ENCODE measurements around the gene IRF2BP1. TPM values are rescaled to one million over a fixed set of nuclear protein-coding genes. Genes with fewer than 3 reads are reported as not detected.

Gene IRF2BP1
- total RNA-seq, 4 donors from 2014 or later = 25.2 to 53.3 (median 36.2) TPM

DNA sequence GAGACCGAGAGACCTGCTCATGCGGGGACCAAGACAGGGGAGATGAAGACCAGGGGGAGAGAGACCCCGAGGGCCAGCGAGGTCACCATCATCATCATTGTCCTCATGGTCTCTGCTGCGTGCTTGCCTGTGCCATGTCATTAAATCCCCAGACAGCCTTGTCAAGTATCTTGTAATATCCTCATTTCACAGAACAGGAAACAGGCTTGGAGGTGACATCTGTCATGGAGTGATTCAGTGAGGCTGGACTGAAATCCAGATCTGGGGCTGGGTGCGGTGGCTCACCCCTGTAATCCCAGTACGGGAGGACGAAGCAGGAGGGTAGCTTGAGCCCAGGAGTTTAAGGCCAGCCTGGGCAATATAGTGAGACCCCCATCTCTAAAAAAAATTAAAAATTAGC is 34.5 kb upstream of the IRF2BP1 start:
- H3K9me3 ChIP-seq = no peaks in the 10 kb centered on the region
- H3K27ac ChIP-seq = no peak overlapping the region
- H3K36me3 ChIP-seq = no peaks in the 10 kb centered on the region
- 47% methylated on average over 4 of the region's 8 CpGs; no CpG with 5 or more reads in 1 of the 2 donors for WGBS, 2 donors (ENCODE audit: low coverage in 1 of 2)
- no peak overlapping the region for H3K4me3 ChIP-seq
- no peak for TF ChIP-seq POLR2AphosphoS5 (IDR thresholded peaks at IDR 0.05)
- TF ChIP-seq POLR2A (IDR thresholded peaks at IDR 0.05) = no peak
- TF ChIP-seq, protein P1, sequence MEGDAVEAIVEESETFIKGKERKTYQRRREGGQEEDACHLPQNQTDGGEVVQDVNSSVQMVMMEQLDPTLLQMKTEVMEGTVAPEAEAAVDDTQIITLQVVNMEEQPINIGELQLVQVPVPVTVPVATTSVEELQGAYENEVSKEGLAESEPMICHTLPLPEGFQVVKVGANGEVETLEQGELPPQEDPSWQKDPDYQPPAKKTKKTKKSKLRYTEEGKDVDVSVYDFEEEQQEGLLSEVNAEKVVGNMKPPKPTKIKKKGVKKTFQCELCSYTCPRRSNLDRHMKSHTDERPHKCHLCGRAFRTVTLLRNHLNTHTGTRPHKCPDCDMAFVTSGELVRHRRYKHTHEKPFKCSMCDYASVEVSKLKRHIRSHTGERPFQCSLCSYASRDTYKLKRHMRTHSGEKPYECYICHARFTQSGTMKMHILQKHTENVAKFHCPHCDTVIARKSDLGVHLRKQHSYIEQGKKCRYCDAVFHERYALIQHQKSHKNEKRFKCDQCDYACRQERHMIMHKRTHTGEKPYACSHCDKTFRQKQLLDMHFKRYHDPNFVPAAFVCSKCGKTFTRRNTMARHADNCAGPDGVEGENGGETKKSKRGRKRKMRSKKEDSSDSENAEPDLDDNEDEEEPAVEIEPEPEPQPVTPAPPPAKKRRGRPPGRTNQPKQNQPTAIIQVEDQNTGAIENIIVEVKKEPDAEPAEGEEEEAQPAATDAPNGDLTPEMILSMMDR (IDR thresholded peaks at IDR 0.05) = no peak
- TF ChIP-seq EP300 (IDR thresholded peaks at IDR 0.05) = no peak
- no peak for ATAC-seq
- H3K4me1 ChIP-seq = no peaks in the 10 kb centered on the region
- peaks cover 50% of the 10 kb centered on the region for H3K27me3 ChIP-seq

DNA sequence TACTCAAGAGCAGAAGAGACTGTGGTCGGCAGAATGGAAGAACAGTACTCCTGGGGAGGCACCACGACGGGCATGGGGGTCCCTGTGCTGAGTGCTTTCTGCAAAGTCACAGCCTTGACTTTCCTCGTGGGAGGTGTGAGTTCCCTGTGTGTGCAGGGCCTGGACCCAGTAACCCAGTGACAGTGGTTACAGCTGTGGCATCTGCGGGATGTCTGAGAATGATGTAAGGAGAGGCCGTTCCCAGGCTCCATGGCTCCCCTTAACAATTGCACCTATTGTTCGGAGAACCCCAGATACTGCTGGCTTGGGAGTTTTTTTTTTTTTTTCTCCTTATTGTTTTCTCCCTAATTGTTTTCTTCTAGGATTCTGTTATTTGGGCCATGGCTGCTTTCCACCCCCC is 33.7 kb upstream of the IRF2BP1 start:
- no peak for TF ChIP-seq EP300 (IDR thresholded peaks at IDR 0.05)
- no peak for TF ChIP-seq POLR2AphosphoS5 (IDR thresholded peaks at IDR 0.05)
- TF ChIP-seq POLR2A (IDR thresholded peaks at IDR 0.05) = no peak
- TF ChIP-seq, protein P1 (IDR thresholded peaks at IDR 0.05) = no peak
- Histone ChIP-seq H3K9me3 (no peaks in the 10 kb centered on the region), H3K4me3 (no peak overlapping the region), H3K4me1 (no peaks in the 10 kb centered on the region), H3K27ac (no peak overlapping the region), H3K27me3 (peaks cover 54% of the 10 kb centered on the region), H3K36me3 (no peaks in the 10 kb centered on the region)
- ATAC-seq = no peak
- 63 to 77% methylated on average over 5 to 7 of the region's 7 CpGs for whole genome bisulfite sequencing, 2 donors (ENCODE audit: low coverage in 1 of 2)

DNA sequence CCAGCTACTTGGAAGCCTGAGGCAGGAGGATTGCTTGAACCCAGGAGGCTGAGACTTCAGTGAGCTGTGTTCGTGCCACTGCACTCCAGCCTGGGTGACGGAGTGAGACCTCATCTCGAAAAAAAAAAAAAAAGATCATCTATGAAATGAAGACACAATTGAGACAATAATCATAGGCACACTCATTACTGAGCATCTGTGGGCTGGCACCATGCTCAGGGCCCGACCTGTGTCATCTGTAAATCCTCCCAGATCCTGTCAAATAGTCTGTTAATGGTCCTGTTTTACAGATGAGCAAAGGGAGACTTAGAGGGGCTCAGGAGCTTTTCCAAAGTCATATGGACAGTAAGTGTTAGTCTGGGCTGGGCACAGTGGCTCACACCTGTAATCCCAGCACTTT is 32.8 kb upstream of the IRF2BP1 start:
- Histone ChIP-seq H3K4me3 (no peak overlapping the region), H3K27me3 (peaks cover 63% of the 10 kb centered on the region), H3K9me3 (no peaks in the 10 kb centered on the region), H3K27ac (no peak overlapping the region), H3K36me3 (no peaks in the 10 kb centered on the region), H3K4me1 (no peaks in the 10 kb centered on the region)
- 59 to 80% methylated on average over 2 to 4 of the region's 4 CpGs for WGBS, 2 donors (ENCODE audit: low coverage in 1 of 2)
- no peak for ATAC-seq
- TF ChIP-seq EP300 (IDR thresholded peaks at IDR 0.05) = no peak
- no peak for TF ChIP-seq POLR2A (IDR thresholded peaks at IDR 0.05)
- TF ChIP-seq POLR2AphosphoS5 (IDR thresholded peaks at IDR 0.05) = no peak
- TF ChIP-seq, protein P1 (IDR thresholded peaks at IDR 0.05) = no peak

DNA sequence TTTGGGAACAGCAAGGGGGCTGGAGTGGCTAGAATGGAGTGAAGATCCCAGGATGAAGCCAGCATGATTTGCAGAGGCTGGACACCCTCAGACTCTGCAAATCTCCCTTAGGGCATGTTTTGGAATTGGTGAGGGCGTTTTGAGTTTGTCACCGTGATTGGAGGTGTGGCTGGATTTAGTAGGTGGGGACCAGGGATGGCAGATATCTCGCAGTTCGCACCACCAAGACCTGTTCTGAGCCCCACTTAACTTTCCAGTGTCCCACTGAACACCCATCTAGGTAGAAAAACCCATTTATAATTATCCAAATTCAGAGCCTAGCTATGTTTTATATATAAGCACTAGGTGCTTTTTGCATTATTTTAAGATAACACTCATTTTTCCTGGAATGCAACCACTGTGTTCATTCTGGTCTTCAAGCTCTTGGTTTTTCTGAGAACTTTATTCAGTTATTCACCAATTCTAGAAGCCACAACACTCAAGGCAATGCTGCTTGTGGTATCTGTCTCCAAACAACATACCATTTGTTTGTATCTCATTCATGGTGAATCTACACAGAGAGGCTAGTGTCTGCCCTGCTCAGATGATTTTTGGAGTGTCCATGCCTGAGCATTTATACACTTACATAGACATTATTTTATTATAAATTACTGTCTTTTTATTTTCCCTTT is 31.6 kb upstream of the IRF2BP1 start:
- Histone ChIP-seq H3K4me1 (no peaks in the 10 kb centered on the region), H3K4me3 (no peak overlapping the region), H3K9me3 (no peaks in the 10 kb centered on the region), H3K27me3 (peaks cover 75% of the 10 kb centered on the region), H3K36me3 (no peaks in the 10 kb centered on the region), H3K27ac (no peak overlapping the region)
- TF ChIP-seq POLR2AphosphoS5 (IDR thresholded peaks at IDR 0.05) = no peak
- TF ChIP-seq, protein P1 (IDR thresholded peaks at IDR 0.05) = no peak
- TF ChIP-seq POLR2A (IDR thresholded peaks at IDR 0.05) = no peak
- TF ChIP-seq EP300 (IDR thresholded peaks at IDR 0.05) = no peak
- 42 to 51% methylated on average over 4 of the region's 4 CpGs for WGBS, 2 donors (ENCODE audit: low coverage in 1 of 2)
- ATAC-seq = no peak
